GM19438 (cell line): ENCODE measurements around the gene MINK1.
"Not testable (repeated sequence)": the region's sequence is repeated elsewhere in the genome, so short reads cannot be mapped to it uniquely, and the experiment has no call there.

Source experiments
- ATAC-seq: cut with Tn5 transposase; IDR thresholded peaks from one replicate; pipeline ENCODE4 v1.9.1; 2021; ENCODE audit warnings: low read depth; ENCODE audit not compliant: unreplicated experiment

MINK1 gene

GRCh38 chr17:4843321-4844000, 10.3 kb downstream of the MINK1 start:
- no peak for ATAC-seq

GRCh38 chr17:4845118-4845517, 12.0 kb downstream of the MINK1 start:
- ATAC-seq = no peak

- no peak for ATAC-seq
Measured at GRCh38 chr17:4846635-4847390, 13.7 kb downstream of the MINK1 start.

- ATAC-seq = no peak
Measured at GRCh38 chr17:4849011-4849536, 15.9 kb downstream of the MINK1 start.

- no peak for ATAC-seq
Measured at GRCh38 chr17:4850246-4850645, 17.1 kb downstream of the MINK1 start.

GRCh38 chr17:4851084-4851483, 17.9 kb downstream of the MINK1 start:
- no peak for ATAC-seq

GRCh38 chr17:4852567-4853207, 19.5 kb downstream of the MINK1 start:
- ATAC-seq = no peak

- no peak for ATAC-seq
Measured at GRCh38 chr17:4853208-4853671, 20.1 kb downstream of the MINK1 start.

GRCh38 chr17:4854111-4854681, 21.1 kb downstream of the MINK1 start:
- no peak for ATAC-seq

GRCh38 chr17:4856271-4856936, 23.3 kb downstream of the MINK1 start:
- no peak for ATAC-seq

GRCh38 chr17:4856937-4857314, 23.8 kb downstream of the MINK1 start:
- no peak for ATAC-seq

- ATAC-seq = not testable (repeated sequence)
Measured at GRCh38 chr17:4857347-4857746, 24.2 kb downstream of the MINK1 start.

- ATAC-seq = no peak
Measured at GRCh38 chr17:4858068-4858881, 25.1 kb downstream of the MINK1 start.

- no peak for ATAC-seq
Measured at GRCh38 chr17:4858882-4859260, 25.7 kb downstream of the MINK1 start.

- no peak for ATAC-seq
Measured at GRCh38 chr17:4859816-4860625, 26.9 kb downstream of the MINK1 start.

GRCh38 chr17:4860651-4861050, 27.5 kb downstream of the MINK1 start:
- ATAC-seq = no peak

- ATAC-seq = no peak
Measured at GRCh38 chr17:4861052-4861451, 27.9 kb downstream of the MINK1 start.

- no peak for ATAC-seq
Measured at GRCh38 chr17:4862720-4863119, 29.6 kb downstream of the MINK1 start.

- no peak for ATAC-seq
Measured at GRCh38 chr17:4863321-4863720, 30.2 kb downstream of the MINK1 start.
